Lower leg skin (tissue), 3 donors: ENCODE measurements around the gene CDKAL1.
"Not testable (repeated sequence)": the region's sequence is repeated elsewhere in the genome, so short reads cannot be mapped to it uniquely, and the experiment has no call there.

Experiments
- POLR2A ChIP-seq, 2 donors: fragments of 450-650 bp; IDR thresholded peaks; one replicate each; pipeline ENCODE4 v1.6.1; 2016 to 2017; ENCODE audit warnings: antibody characterized with exemption in 2 of 2, mild to moderate bottlenecking in 1 of 2, moderate library complexity in 1 of 2
- TF ChIP-seq, protein P1 (sequence below), 3 donors: fragments of 450-650 bp; IDR thresholded peaks; one replicate each; pipeline ENCODE4 v1.5.1; 2016; ENCODE audit warnings: antibody characterized with exemption in 3 of 3, mild to moderate bottlenecking in 3 of 3, moderate library complexity in 2 of 3

DNA sequence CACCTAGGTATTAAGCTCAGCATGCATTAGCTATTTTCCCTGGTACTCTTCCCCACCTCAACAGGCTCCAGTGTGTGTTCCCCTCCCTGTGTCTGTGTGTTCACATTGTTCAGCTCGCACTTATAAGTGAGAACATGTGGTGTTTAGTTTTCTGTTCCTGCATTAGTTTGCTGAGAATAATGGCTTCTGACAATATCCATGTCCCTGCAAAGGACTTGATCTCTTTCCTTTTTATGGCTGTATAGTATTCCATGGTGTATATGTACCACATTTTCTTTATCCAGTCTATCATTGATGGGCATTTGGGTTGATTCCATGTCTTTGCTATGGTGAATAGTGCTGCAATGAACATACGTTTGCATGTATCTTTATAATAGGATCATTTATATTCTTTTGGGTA lies 521.2 kb downstream of the CDKAL1 start:
- TF ChIP-seq, protein P1, sequence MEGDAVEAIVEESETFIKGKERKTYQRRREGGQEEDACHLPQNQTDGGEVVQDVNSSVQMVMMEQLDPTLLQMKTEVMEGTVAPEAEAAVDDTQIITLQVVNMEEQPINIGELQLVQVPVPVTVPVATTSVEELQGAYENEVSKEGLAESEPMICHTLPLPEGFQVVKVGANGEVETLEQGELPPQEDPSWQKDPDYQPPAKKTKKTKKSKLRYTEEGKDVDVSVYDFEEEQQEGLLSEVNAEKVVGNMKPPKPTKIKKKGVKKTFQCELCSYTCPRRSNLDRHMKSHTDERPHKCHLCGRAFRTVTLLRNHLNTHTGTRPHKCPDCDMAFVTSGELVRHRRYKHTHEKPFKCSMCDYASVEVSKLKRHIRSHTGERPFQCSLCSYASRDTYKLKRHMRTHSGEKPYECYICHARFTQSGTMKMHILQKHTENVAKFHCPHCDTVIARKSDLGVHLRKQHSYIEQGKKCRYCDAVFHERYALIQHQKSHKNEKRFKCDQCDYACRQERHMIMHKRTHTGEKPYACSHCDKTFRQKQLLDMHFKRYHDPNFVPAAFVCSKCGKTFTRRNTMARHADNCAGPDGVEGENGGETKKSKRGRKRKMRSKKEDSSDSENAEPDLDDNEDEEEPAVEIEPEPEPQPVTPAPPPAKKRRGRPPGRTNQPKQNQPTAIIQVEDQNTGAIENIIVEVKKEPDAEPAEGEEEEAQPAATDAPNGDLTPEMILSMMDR (IDR thresholded peaks at IDR 0.05): not testable (repeated sequence)
- not testable (repeated sequence) for TF ChIP-seq POLR2A (IDR thresholded peaks at IDR 0.05)
